Measurements from ENCODE around the gene TRIP11.

The TRIP11 gene

GRCh38 chr14:91953170-91953985 is 86.5 kb downstream of the TRIP11 start:
- DNase-seq, result no peak

DNA sequence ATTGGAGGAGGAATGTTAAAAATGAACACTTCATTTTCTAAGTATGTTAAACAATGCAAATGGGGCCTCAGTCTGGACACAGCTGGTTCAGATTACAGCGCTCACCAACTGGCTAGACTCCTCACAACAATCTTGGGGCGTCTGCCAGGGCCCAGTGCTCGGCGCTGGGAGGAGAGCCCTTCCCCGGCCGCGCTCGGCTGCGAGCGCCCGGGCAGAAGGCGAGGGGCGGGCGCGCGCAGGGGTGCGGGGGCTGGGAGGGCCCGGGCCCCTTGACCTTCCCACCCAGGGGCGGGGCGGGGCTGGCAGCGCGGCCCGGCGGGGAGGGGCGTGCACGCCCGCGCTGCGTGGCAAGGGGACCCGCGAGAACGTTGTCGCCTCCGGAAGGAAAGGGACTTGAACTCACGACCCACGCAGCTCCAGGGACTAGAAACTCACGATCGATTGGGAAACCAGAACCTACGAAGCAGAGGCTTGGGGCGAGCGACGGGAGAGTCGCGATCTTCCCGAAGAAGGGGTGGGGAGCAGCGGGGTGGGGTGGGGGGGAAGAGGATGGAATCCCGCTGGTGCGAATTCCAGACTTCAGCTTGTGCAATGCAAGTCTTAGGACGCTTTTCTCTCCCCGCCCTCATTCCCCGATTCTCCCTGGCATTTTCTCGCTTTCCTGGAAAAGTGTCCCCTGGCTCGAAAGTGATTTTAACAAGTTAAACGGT is 92.2 kb downstream of the TRIP11 start, which contains the start of gene FBLN5:
Gene FBLN5, minus strand, starts transcription at position 220 of the 710 bp plus-strand sequence. CDS start 465 bp downstream, outside the sequence.
- DNase-seq, result peak; percentile 15

DNA sequence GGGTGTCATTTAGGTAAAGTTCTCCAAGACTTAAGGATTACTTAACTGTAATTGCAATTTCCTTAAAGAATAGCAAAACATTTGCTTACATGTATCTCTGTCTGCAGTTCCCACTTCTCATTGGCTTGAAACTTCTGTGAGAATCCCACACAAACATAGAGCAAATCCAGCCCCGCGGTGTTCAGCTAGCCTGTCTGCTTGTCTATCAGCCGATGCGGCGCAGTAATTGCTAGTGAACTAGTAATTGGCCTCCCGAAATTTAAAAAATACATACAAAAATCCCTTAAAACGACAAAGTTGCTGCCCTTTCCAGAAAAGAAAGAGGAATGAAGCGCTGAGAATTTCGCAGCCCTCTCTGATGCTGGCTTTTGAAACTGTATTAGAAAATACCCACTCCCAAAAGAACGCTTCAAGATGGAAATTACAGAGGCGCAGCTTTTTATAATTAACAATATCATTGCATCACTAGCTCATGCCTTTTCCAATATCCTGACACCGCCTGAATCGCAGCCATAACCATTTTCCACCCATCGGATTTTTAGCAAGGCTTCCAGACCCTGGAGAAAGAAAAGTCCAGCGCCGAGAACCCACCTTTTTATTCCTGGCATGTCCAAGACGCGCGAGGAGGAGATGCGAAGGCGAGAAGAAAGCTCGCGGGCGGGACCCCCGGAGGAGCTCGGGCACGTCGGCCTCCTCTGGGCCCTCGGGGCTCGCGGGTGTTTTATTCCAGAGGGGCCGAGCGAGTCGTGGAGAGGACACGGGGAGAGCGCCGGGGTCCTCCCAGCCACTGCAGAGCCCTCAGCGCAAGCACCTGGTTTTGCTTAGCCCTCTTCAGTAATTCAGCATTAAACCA is 93.0 kb downstream of the TRIP11 start:
- DNase-seq, result no peak

DNA sequence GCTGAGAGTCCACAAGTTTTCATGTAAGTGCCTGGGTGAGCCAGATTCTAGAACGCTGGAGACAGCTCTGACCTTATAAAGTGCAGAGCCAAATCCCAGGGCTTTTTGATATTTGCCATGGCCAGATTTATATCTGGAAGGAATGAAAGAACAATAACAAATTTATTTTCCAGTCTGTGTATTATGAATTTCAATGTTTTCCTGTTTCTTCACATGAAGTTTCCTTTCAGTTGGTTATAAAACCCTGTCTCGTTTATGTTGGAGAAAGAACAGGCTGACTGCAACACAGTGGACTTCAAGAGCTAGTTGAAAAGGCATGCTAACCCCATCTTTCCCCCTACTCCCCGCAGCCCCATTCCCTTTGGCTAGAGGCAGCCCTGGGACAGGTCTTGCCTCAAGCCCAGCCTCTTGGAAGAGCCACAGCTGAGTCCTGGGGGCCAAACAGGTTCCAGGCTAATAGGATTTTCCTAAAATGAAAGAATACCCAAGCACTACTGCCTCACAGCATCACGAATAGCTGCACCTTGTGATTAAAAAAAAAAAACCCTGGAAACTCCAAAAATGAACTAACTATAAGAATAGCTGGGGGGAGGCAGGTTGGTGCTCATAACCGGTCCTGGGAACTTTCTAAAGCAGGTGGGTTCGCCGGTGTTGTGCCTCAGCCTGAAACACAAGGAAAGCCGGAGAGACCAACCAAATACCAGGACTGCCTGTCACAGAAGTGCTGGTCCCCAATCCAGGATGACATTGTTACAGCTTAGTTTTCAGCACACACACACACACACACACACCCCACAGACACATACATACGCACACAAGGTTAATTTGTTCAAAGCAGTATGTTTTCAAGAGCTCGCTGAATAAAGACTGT is 93.9 kb downstream of the TRIP11 start:
- no peak for DNase-seq

DNA sequence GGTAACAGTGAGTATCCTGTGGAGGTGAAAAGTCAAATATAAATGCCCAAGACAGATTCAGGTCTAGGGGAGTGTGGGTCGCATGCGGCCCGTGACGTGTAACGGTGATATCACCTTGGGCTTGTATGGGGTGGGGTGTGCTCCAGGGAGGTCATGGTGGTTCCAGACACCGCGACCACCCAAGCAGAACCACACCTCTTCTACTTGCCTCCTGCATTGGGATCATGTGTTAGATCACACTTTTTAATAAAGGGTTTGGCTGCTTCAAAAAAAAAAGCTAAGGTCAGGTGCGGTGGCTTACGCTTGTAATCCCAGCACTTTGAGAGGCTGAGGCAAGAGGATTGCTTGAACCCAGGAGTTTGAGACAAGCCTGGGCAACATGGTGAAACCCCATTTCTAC is 96.9 kb downstream of the TRIP11 start:
- DNase-seq, result no peak

- no peak for DNase-seq
Measured at GRCh38 chr14:91942128-91942527, 97.7 kb downstream of the TRIP11 start.

DNA sequence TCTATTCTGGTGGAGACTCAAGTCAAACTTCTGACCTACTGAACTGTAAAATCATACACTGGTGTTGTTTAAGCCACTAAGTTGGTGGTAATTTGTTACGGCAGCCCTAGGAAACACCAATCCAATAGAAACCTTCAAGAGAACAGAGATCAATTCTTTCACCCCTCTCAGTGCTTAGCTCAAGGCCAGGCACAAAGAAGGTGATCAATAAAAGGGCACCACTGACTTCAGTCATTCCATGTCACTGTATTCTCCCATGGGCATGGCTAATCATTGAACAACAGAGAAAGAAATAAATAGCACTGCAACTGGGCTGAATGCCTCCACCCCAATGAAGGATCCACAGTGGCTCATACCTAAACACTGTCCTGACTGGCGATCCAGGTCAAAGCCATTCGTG is 99.7 kb downstream of the TRIP11 start:
- no peak for DNase-seq

DNA sequence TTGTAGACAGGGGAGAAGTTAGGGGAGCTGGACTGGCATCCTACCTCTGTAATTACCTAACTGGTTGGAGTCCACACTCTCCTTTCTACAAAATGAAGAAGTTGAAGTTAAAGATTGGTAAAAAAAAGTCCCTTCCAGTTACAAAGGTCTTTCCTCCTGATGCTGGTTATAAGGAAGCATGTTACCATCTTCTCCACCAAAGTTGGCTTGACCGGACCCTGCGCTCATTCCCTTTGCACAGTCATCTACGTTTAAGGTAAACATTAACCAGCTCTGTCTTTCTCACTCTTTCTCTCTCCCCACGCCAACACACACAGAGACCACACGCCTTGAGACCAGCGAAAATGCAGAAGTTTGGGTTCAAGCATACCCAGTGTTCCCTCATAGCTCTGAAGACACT is 104.3 kb downstream of the TRIP11 start:
- DNase-seq, result no peak

DNA sequence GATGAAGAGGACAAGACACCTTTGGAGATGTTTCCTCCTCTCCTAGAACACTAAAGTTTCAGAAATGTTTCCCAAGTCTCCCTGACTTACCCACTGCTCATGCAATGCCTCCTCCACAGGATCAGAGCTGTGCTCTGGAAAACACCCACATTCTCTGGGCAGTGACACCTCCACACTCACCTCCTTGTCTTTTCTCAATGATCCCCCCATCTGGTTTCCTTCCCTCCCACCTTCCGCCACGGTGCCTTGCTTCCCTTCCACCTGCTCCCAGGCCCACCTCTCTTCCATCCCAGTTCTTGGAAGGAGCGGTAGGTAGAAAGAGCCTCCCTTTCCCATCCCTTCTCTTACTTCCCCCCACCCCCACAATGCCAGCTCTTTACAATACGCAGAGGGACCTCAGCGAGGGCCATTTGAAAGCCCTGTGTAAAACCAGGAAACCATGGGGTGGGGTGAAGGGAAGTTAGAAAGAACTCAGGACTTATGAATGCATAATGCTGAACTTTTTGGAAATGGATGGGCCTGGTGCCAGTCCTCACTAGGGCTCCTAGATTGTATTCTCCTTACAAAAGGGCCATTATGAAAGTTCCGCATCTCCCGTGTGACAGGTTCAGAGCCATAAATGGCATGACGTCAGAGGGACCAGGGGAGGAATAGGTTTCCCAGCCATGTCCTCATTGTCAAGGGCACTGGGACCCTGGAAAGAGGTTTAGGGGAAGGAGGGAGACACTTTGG is 105.1 kb downstream of the TRIP11 start:
- no peak for DNase-seq

DNA sequence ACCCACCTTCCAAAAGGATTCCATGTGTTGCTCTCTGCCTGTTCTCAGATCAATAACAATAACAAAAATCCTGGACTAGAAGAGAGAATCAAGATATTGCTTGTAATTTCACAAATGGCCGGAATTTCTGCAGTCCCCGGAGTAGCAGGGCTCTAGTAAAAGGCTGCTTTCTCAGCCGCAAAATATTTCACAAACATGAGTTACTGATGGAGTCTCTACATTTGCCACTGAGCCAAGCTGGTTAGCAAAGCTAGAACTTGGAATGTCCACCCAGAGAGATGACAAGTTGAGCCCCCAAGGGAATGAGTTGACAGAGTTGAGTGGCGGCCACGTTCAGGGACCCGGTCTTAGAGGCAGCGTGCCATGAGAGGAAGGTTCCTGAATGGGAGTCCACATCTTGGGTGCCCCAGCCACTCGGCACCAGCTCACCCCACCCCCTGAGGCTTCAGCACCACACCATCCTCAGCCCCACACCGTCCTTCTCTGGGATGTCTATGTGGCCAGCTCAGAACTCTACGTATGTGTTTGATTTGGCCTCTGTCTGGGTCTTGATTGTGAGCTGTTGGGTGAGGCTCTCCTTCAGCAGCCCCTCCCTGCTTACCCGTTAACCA is 108.3 kb downstream of the TRIP11 start:
- no peak for DNase-seq

DNA sequence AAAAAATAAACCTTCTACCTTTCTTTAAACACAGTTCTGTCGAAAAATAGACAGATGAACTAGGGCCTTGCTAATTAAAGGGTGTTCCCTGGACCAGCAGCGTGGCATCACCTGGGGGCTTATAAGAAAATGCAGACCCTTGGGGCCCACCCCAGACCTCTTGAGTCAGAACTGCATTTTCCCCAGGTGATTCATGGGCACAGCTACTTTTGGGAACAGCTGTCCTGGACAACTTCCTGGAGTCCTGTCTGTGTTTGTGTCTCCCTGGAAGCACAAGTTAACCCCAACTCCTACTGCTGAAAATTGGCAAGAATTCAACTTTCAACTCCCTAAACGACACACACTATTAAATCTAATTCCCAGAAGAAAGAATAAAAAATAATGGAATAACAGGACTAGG is 110.2 kb downstream of the TRIP11 start:
- DNase-seq, result no peak

GRCh38 chr14:91927800-91928199 is 112.1 kb downstream of the TRIP11 start:
- DNase-seq, result no peak

DNA sequence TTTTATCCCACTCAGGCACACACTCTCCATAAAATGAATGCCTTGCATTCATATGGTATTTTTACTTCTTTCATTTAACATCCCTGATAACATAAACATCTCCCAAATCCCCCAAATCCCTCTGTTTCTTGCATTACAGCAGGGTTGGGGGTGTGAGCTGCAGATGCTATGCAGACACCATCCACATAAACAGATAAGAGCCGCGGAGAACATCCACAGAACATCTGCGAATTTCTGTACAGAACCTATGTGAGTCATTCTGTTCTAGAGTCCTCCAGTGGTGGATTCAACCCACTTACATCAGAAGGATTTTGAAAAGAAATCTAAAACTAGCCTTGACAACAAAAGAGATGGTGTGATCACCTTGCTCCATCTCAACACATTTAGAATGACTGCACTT is 112.7 kb downstream of the TRIP11 start:
- DNase-seq, result no peak

DNA sequence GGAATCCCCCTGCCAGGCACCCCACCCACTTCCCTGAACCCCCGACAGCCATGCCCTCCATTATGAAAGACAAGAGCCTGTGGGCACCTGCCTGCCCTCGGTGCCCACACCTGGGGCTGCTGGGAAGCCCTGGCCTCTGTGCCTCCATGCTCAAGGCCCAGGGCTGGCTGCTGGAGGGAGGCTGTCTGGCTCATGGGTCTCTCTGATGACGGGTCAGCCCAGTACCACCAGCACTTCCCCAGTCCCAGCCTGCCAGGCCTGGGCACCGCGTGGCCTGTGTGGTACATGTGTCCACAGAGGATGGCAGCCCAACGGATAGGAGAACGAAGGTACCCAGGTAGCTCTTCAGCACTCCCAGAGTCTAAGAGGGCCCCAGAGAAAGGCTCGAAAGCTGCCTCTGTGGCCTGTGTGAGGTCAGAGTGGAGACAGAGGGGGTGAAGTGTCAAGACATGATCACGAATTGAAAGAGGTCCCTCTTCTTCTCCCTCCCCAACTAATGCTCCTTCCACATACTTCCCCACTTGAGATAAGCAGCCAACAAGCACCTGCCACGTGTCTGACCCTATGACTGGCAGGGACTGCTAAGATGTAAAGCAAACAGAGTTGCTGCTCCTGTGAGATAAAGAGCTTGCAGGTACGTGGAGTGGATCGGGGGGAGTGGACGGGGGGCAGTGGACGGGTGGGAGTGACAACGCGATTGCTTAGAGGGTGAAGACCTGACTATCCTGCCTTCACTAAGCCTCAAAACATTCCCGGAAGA is 113.5 kb downstream of the TRIP11 start:
- no peak for DNase-seq

- no peak for DNase-seq
Measured at GRCh38 chr14:91925727-91926121, 114.1 kb downstream of the TRIP11 start.

- no peak for DNase-seq
Measured at GRCh38 chr14:91925001-91925726, 114.7 kb downstream of the TRIP11 start.

- DNase-seq, result no peak
Measured at GRCh38 chr14:91920526-91920925, 119.3 kb downstream of the TRIP11 start.

- DNase-seq, result no peak
Measured at GRCh38 chr14:91919814-91920213, 120.0 kb downstream of the TRIP11 start.

GRCh38 chr14:91918186-91918883 is 121.5 kb downstream of the TRIP11 start:
- no peak for DNase-seq
